Transverse colon (tissue), 4 donors: Measurements from ENCODE around the gene MTCH1. TPM values are rescaled to one million over a fixed set of nuclear protein-coding genes. Genes with fewer than 3 reads are reported as not detected.

Experiments used
- DNase-seq: peaks from one replicate; pipeline ENCODE4 v3.0.0-alpha.2; 2019
- H3K27ac ChIP-seq, 4 donors: fragments of 200-600 bp; sonication (generic); 2 replicates each; pipeline ENCODE4 v1.5.1; 2016 to 2018; ENCODE audit warnings: inconsistent platforms in 4 of 4
- H3K27me3 ChIP-seq: fragments of 200-600 bp; sonication (generic); 2 replicates; pipeline ENCODE4 v1.5.1; 2017; ENCODE audit warnings: inconsistent platforms
- H3K36me3 ChIP-seq, 4 donors: fragments of 200-600 bp; sonication (generic); 2 replicates each; pipeline ENCODE4 v1.5.1; 2017 to 2019; ENCODE audit warnings: inconsistent platforms in 4 of 4
- H3K4me1 ChIP-seq, 4 donors: fragments of 200-600 bp; sonication (generic); 2 replicates each; pipeline ENCODE4 v1.5.1; 2017 to 2020; ENCODE audit warnings: inconsistent platforms in 4 of 4
- H3K4me3 ChIP-seq, 4 donors: fragments of 200-600 bp; sonication (generic); 1 replicate in 1 of 4; 2 replicates in 3 of 4; pipeline versions ENCODE4 v1.5.1 to v1.6.1; 2017 to 2019; ENCODE audit warnings: inconsistent platforms in 4 of 4
- H3K9me3 ChIP-seq, 2 donors: fragments of 200-600 bp; sonication (generic); 2 replicates each; pipeline ENCODE4 v1.5.1; 2017 to 2019; ENCODE audit warnings: inconsistent platforms in 2 of 2
- EP300 ChIP-seq: sonication (generic); formaldehyde crosslinking; IDR thresholded peaks from one replicate; pipeline ENCODE4 v1.6.1; 2017; ENCODE audit warnings: antibody characterized with exemption, low read depth
- POLR2A ChIP-seq: fragments of 450-650 bp; IDR thresholded peaks from one replicate; pipeline ENCODE4 v1.6.1; 2016; ENCODE audit warnings: antibody characterized with exemption, mild to moderate bottlenecking, moderate library complexity
- POLR2AphosphoS5 ChIP-seq, 3 donors: sonication (generic); formaldehyde crosslinking; IDR thresholded peaks; one replicate each; pipeline ENCODE4 v1.6.1; 2016; ENCODE audit warnings: antibody characterized with exemption in 3 of 3
- WGBS, 2 donors: methylation state at CpG; one replicate each; pipeline ENCODE4 v1.1.5; 2018; ENCODE audit warnings: low coverage in 1 of 2; 5-methylcytosine and 5-hydroxymethylcytosine counted together
- in situ Hi-C, 4 donors: fragments of 200-750 bp; cut with MboI; loops; one replicate each; pipeline versions ENCODE4 v1.15.0 to v1.15.1; 2017; ENCODE audit warnings: low sequenced_read_pairs in 3 of 4, low pct_ligation_motif_present in 1 of 4, low pct_unique_long_range_greater_than_20kb in 1 of 4
- intact Hi-C: fragments of 100-400 bp; cut with DNase I; formaldehyde crosslinking; loops from one replicate; pipeline ENCODE4 v1.15.1; 2023; ENCODE audit warnings: low total_unique reads
- total RNA-seq, 4 donors: library from RNA; depleted of rRNA; stranded (reverse); fragments of >200 nt; gene quantifications; one replicate each; pipeline ENCODE4 v1.1.0, GENCODE V29; 2016
- TF ChIP-seq, protein P1 (sequence below), 5 experiments: fragments of 200-600 bp in 3 of 5; fragments of 450-650 bp in 2 of 5; sonication (generic) in 3 of 5; IDR thresholded peaks; 1 replicate in 2 of 5; 2 replicates in 3 of 5; pipeline ENCODE4 v1.5.1; 2016 to 2017; ENCODE audit warnings: antibody characterized with exemption in 5 of 5, inconsistent platforms in 3 of 5, mild to moderate bottlenecking in 2 of 5, moderate library complexity in 1 of 5

The MTCH1 gene
- total RNA-seq, 4 donors from 2014 or later: 123 to 190 (median 152) TPM

- Histone ChIP-seq H3K4me1 (peaks cover 0 to 19% (median 8%) of the 10 kb centered on the region in 4 donors), H3K36me3 (no peaks in the 10 kb centered on the region), H3K9me3 (no peaks in the 10 kb centered on the region), H3K4me3 (no peak overlapping the region), H3K27me3 (no peaks in the 10 kb centered on the region), H3K27ac (no peak overlapping the region)
- intact Hi-C loops (loop anchor here (5.0 kb wide), 1 partner anchor 32 kb away; no protein-coding TSS in a partner anchor), in situ Hi-C loops (loop anchor here (10.0 to 25.0 kb wide), 4 partner anchors 127 to 252 kb away; partner anchors contain the start of gene C6orf89 (in 3 of the 4))
- 80 to 93% methylated on average over 2 to 10 of the region's 12 CpGs for WGBS, 2 donors
- DNase-seq: no peak
- TF ChIP-seq EP300: no peak
- TF ChIP-seq, protein P1, sequence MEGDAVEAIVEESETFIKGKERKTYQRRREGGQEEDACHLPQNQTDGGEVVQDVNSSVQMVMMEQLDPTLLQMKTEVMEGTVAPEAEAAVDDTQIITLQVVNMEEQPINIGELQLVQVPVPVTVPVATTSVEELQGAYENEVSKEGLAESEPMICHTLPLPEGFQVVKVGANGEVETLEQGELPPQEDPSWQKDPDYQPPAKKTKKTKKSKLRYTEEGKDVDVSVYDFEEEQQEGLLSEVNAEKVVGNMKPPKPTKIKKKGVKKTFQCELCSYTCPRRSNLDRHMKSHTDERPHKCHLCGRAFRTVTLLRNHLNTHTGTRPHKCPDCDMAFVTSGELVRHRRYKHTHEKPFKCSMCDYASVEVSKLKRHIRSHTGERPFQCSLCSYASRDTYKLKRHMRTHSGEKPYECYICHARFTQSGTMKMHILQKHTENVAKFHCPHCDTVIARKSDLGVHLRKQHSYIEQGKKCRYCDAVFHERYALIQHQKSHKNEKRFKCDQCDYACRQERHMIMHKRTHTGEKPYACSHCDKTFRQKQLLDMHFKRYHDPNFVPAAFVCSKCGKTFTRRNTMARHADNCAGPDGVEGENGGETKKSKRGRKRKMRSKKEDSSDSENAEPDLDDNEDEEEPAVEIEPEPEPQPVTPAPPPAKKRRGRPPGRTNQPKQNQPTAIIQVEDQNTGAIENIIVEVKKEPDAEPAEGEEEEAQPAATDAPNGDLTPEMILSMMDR (IDR thresholded peaks at IDR 0.05): no peak
- no peak for TF ChIP-seq POLR2AphosphoS5 (IDR thresholded peaks at IDR 0.05)
- TF ChIP-seq POLR2A: no peak
Measured at GRCh38 chr6:37014667-37015066, 28.7 kb upstream of the MTCH1 start.

DNA sequence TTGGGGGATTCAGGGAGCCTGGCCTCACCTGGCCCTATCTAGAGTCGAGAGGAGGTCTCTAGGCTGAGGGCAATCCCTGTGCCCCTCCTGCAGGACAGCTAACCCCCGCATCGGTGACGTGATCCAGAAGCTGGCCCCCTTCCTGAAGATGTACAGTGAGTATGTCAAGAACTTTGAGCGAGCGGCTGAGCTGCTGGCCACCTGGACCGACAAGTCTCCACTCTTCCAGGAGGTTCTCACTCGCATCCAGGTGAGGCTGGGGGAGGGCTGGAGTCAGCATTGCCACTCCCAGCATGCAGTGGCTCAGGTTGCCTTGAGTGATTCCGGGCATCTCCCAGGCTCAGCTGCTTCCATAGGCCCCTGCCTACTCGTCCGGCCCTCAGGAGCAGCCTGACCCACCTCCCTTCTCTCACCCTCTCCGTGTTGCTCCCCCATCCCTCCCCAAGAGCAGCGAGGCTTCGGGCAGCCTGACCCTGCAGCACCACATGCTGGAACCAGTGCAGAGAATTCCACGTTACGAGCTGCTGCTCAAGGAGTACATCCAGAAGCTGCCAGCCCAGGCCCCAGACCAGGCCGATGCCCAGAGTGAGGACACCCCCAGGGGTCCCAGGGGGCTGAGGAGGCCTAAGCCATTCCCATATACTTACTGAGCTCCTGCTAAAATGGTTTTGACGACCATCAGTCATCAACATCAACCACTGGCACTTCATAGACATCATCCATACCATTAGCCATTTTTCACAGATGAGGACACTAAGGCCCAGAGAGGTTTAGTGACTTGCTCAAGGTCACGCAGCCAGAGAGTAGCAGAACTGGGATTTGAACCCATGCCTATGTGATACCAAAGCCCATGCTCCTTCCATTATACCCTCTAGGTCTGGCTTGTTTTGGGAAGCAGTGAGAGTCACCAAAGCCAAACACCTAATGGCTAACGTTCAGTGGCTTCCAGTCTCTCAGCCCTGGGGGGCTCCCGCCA is 27.8 kb upstream of the MTCH1 start:
- H3K27ac ChIP-seq: no peak overlapping the region
- peaks cover 0 to 12% (median 4%) of the 10 kb centered on the region in 4 donors for H3K4me1 ChIP-seq
- in situ Hi-C loops: loop anchor here (10.0 to 25.0 kb wide), 4 partner anchors 127 to 252 kb away; partner anchors contain the start of gene C6orf89 (in 3 of the 4)
- intact Hi-C loops: no loop called here
- no peak overlapping the region for H3K4me3 ChIP-seq
- DNase-seq: no peak
- no peaks in the 10 kb centered on the region for H3K36me3 ChIP-seq
- TF ChIP-seq POLR2A: no peak
- no peak for TF ChIP-seq EP300
- TF ChIP-seq, protein P1 (IDR thresholded peaks at IDR 0.05): no peak
- TF ChIP-seq POLR2AphosphoS5 (IDR thresholded peaks at IDR 0.05): no peak
- H3K27me3 ChIP-seq: no peaks in the 10 kb centered on the region
- no peaks in the 10 kb centered on the region for H3K9me3 ChIP-seq
- 93% methylated on average over 21 of the region's 21 CpGs; no CpG with 5 or more reads in 1 of the 2 donors for WGBS, 2 donors

DNA sequence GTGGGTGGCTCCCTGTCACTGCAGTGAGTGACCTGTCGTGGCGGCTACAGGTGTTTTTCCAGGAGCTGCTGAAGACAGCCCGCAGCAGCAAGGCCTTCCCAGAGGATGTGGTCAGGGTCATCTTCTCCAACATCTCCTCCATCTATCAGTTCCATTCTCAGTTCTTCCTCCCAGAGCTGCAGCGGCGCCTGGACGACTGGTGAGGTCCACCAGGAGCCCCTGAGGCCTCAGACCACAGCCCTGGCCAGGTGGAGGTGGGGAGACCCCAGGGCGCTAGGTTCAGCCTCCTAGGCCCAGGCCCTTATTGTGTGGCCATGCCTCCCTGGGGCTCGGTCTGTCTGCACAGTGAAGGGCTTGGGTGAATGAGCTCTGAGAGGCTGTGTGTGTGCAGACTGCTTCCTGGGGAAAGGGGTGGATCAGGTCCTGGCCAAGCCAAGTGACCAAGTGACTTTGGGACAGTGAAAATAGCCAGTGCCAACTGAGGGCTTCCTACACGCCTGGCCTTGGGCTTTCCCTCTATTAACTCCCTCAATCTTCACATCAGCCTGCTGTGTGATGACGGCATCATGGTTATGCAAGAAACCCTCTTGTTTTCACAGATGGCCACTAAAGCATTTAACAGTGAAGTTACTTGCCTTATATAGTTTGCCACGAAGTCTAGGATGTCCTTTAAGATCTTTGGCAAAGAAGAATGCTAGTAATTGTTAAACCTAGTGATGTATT is 25.8 kb upstream of the MTCH1 start:
- no peaks in the 10 kb centered on the region for H3K36me3 ChIP-seq
- H3K4me1 ChIP-seq: no peaks in the 10 kb centered on the region
- no peak overlapping the region for H3K4me3 ChIP-seq
- no peak for DNase-seq
- TF ChIP-seq POLR2A: no peak
- WGBS, 2 donors: 70 to 82% methylated on average over 2 to 11 of the region's 11 CpGs
- in situ Hi-C loops (loop anchor here (10.0 to 25.0 kb wide), 4 partner anchors 125 to 250 kb away; partner anchors contain the start of gene C6orf89 (in 3 of the 4)), intact Hi-C loops (no loop called here)
- H3K27me3 ChIP-seq: no peaks in the 10 kb centered on the region
- no peak overlapping the region for H3K27ac ChIP-seq
- no peaks in the 10 kb centered on the region for H3K9me3 ChIP-seq

DNA sequence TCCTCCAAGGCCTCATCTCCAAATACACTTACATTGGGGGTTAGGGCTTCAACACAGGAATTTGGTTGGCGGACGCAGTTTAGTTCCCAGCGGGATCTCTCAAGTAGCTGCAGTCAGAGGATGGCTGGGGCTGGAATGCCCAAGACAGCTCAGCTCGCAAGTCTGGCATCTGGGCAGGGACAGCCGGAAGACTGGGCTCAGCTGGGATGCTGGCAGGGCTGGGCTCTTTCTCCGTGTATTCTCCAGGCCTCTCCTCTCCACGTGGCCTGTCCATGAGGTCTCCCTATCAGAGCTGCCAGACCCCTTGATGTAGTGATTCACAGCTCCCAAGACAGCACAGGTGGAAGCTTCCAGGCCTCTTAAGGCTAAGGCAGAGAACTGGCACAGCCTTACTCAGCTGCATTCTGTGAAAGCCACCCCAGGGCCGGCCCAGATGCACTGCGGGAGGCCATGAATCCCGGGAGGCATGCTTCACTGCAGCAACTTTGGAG is 24.5 kb upstream of the MTCH1 start:
- DNase-seq: no peak
- Histone ChIP-seq H3K4me3 (no peak overlapping the region), H3K9me3 (no peaks in the 10 kb centered on the region), H3K4me1 (no peaks in the 10 kb centered on the region), H3K27ac (no peak overlapping the region), H3K36me3 (no peaks in the 10 kb centered on the region), H3K27me3 (no peaks in the 10 kb centered on the region)
- 93% methylated on average over 10 of the region's 10 CpGs; no CpG with 5 or more reads in 1 of the 2 donors for WGBS, 2 donors
- in situ Hi-C loops: loop anchor here (10.0 to 25.0 kb wide), 4 partner anchors 123 to 248 kb away; partner anchors contain the start of gene C6orf89 (in 3 of the 4)
- TF ChIP-seq EP300: no peak
- TF ChIP-seq, protein P1 (IDR thresholded peaks at IDR 0.05): no peak
- intact Hi-C loops: no loop called here
